ENCODE data around the gene CSRNP2.
"Not testable (repeated sequence)": the region's sequence is repeated elsewhere in the genome, so short reads cannot be mapped to it uniquely, and the experiment has no call there.

The CSRNP2 gene

DNA sequence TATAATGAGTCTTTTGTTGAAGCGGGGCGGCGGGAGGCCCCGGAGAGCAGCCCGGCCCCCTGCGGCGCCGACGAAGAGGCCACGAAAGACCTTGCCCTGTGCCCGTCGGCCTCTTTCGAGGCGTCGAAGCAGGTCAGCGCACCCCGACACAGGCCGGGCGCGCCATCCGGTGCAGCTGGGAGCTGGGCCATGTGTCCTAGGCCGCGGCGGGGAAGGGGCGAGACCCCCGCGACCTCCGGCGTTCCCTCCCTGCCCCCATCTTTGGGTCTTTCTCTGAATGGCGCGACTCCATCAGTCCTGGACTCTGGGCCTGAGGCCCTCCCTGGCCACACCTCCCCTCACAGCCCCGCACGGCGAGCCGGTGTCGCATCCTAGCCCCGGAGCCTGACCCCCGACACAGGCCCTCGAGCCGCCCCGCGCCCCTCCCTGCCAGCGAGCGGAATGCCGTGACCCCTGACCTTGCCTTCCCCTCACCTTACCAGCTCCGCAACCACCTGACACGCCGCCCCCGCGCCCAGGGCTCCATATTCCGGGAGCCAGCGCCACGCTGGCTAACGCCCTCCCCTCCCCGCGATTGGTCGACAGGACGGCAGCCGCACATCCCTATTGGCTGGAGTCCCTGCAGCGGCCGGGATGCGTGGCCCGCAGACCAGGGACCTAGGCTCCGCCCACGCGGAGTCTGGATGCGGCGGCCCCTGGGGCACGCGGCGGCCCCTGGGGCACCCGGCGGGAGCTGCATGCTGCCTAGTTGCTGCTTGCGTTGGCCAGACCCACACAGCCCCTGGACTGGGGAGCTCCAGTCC is 57.4 kb downstream of the CSRNP2 start, which contains the start of gene SLC11A2:
SLC11A2 (minus strand) TSS at position 549 of the 803 bp plus-strand sequence. CDS start 15,656 bp downstream, outside the sequence.
- DNase-seq = peak; percentile 92

DNA sequence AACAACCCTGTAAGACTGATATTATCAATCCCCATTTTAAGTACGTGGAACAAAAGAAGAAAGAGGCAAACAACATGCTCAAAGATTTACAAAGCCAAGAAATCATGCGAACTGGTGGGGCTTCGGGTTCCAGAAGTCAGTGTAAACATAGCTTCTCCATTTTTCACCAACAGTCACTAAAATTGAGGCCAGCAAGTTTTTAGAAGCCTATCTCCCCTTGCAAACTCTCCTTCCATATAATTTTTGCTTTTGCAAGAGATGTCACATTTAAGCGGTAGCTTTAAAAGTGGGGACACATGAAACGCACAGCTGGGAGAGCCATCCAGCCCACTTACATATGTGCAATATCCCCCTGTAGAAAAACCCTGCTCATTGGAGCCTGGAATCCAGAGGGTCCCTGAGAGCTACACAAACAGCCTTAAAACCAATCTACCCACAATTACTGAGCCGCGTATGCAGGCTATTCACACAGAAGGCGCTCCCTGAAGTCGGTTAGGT is 58.0 kb downstream of the CSRNP2 start:
- DNase-seq = no peak

DNA sequence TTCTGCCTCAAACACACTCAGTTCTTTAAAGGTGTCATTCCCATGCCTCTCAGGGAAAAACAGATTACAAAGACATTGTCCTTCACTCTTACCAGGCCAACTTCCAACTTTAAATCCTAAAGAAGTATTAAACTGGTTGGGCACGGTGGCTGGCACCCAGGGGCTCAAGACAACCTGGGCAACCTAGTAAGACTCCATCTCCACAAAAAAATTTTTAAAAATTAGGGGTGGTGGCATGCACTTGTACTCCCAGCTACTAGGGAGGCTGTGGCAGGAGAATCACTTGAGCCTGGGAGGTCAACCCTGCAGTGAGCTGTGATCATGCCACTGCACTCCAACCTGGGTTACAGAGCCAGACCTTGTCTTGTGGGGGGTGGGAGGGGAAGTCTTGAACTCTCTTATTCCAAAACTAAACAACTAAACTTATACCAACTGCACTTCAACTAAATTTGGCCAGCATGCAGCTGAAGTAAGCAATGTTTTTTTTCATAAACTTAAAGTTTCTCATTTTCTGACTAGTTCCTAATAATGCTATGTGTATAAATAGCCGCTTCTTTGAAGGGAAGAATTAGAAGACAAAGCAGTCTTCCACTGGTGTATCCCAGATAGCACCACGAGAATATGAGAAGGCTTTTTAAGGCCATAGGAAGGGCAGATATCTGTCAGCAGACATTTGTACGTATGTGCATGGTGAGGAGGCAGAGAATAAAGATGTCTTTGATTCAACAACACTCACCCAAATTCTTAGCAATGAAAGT is 59.6 kb downstream of the CSRNP2 start:
- no peak for DNase-seq

DNA sequence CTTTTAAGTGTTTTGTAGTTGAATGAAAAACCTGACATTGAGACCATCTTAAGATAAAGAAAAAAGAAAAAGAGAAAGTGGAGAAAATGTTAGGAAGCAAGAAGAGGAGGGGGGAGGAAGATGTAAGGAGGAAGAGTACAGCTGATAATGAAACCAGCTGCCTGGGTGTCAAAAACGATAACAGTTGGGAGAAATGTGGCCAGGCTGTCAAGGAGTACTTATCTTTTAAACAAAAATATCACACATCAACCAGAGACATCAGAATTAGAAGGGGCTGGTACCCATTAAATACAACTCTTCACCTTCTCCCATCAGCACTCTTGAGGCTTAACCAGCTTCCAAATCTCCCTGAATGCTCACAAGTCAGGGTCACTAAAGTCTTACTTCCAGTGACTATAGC is 61.7 kb downstream of the CSRNP2 start:
- DNase-seq = no peak

DNA sequence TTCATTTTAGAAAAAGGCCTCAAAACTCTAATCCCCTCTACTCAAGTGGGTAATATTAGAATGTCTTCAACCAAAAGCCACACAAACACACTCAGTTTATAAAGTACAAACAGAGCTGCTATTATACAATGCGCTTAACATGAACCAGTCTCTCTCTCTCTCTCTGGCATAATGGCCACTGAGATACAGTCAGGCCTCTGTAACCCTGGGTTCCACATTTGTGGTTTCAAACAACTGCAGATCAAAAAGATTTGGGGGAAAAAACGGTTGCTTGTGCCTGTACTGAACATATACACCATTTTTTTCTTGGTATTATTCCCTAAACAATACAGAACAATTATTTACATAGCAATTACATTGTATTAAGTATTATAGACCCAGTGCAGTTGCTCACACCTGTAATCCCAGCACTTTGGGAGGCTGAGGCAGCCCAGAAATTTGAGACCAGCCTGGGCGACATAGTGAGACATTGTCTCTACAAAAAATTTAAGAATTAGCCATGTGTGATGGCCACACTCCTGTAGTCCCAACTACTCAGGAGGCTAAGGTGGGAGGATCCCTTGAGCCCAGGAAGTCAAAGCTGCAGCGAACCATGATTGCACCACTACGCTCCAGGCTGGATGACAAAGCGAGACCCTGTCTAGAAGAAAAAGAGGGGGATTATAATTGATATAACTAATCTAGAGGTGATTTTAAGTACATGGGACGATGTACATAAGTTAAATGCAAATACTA is 62.8 kb downstream of the CSRNP2 start:
- DNase-seq = no peak

DNA sequence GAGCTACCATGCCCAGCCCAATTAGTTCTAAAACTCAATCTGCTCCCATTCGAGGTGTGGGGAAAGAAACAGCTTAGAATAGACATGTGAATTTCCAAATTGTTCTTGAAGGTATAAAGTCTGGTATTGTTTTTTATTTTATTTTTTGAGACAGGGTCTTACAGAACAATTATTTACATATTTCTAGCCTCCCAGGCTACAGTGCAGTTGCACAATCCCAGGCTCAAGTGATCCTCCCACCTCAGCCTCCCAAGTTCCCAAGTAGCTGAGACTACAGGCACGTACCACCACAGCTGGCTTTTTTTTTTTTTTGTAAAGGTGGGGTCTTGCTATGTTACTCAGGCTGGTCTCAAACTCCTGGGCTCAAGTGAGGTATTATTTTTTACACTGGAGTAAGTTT is 63.5 kb downstream of the CSRNP2 start:
- DNase-seq = no peak

DNA sequence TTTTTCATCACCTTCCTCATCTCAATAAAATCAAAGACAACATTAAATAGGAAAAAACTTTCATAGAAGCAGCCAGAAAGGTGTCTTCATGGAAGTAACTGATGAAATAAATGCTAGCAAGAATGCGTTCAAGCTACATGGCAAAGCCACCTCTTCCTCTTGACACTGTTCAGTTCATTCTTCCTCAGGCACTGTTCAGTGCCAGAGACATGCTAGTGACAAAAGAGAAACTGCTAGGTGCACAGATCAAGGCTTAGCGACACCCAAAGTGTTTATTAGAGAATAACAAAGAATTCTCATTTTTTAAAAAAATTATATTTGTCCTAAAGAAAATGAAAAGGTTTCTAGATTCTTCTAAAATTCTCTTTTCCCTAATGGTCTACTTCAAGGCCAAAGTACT is 64.4 kb downstream of the CSRNP2 start:
- DNase-seq = no peak

DNA sequence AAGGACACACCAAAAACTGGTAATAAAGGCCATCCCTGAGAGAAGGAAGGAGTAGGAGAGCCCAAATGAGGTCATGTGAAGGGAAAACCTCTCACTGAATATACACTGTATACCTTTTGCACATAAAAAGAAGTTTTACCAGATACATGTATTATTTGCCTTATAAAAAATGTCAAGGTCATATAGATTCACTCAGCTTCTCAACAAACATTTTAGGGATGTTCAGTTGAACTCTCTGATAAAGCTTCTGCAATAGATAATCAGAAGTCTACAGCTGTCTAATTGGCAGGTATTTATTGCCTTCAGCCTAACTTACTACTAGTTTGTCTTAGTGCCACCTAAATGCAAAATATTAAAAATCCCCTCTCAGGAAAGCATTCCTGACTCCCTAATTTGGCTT is 65.9 kb downstream of the CSRNP2 start:
- DNase-seq = no peak

DNA sequence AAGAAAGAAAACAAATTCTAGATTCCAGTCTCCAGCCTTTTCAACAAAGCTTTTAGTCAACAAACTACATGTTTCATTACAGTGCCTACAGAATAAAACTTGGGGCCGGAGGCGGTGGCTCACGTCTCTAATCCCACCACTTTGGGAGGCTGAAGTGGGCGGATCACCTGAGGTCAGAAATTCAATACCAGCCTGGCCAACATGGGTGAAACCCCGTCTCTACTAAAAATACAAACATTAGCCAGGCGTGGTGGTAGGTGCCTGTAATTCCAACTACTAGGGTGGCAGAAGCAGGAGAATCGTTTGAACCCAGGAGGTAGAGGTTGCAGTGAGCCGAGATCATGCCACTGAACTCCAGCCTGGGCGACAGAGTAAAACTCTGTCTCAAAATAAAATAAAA is 68.9 kb downstream of the CSRNP2 start:
- not testable (repeated sequence) for DNase-seq

DNA sequence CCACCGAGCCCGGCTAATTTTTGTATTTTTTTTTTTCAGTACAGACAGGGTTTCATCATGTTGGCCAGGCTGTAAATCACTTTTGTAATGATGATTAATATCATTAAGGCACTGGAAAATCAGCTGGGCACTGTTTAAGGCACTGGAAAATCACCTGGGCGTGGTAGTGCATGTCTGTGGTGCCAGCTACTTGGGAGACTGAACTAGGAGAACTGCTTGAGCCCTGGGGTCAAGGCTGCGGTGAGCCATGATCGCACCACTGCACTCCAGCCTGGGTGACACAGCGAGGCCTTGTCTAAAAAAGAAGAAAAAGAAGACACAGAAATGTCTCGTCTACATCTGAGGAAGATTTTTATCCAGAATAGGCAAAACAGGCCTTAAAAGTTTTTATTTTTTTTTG is 70.0 kb downstream of the CSRNP2 start:
- no peak for DNase-seq

DNA sequence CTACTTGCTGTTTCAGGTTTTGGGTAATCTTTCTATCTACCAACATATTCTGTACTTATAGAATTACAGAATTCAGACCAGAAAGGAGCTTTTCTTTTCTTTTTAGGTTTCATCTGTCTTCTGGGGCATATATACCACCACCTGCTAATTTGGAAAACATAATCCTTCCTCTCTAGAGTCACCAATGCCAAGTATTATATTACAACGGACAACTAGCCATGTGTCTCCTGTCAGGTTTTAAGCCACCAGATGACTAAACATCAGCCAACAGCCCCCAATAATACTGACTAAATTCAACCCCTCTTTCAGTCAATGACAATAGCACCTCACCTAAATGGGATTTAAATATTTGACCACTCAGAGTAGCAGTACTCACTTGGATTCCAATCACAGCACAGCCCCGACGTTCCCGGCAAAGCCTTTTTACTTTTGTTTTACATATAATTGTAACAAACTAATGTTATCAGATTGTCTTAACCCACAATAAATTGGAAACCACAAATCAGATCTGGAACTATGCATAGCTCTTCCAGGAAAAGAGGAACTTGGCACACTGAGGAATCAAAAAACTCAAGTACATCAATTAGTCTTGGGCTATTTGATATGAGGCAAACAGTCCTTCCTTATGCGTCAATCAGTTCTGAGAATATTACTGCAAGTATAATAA is 70.7 kb downstream of the CSRNP2 start:
- DNase-seq = no peak

DNA sequence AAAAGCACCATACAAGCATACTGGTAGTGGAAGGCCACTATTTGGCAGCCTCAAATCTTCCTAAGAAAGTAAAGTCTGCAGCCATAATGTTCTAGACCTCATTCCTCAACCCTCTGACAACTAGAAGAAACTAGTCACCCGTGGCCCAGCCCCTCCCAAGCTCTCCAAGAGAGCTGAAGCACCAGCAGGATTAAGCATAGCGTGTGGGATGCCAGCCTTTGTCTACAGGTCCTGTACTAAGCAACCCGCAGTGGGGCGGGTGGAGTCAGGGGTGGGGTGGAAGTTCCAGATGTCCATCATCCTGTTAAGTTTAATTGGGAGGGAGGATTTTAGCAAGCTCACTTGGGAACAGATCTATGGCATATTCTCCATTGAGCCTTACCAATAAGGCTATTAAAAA is 71.4 kb downstream of the CSRNP2 start:
- DNase-seq = peak; percentile 39
